ENCODE data around the gene GLMP. TPM values are rescaled to one million over a fixed set of nuclear protein-coding genes. Genes with fewer than 3 reads are reported as not detected.

The GLMP gene
- total RNA-seq, 1 donor from 2014 or later = 43.6 TPM

GRCh38 chr1:156248323-156248683 lies 47.2 kb downstream of the GLMP start:
- H3K9ac ChIP-seq (ENCODE audit: low read length) = no peak overlapping the region
- H3K36me3 ChIP-seq (ENCODE audit: insufficient read depth, low read length) = peaks cover 30% of the 10 kb centered on the region
- H3K27ac ChIP-seq (ENCODE audit: low read depth, low read length) = no peak overlapping the region
- H4K20me1 ChIP-seq (ENCODE audit: insufficient read depth, low read length) = peaks cover 20% of the 10 kb centered on the region
- FAIRE-seq (no peak), DNase-seq (ENCODE audit: low read depth) (no peak)
- TF ChIP-seq CTCF (IDR thresholded peaks at IDR 0.05; ENCODE audit: insufficient read depth, low read depth, low read length) (no peak), EZH2 (IDR thresholded peaks at IDR 0.05; ENCODE audit: insufficient read depth, low read length) (no peak)
- Mint-ChIP-seq H3K9me3 (ENCODE audit: unreplicated experiment) (no peaks in the 10 kb centered on the region), H3K4me3 (ENCODE audit: unreplicated experiment) (no peak overlapping the region), H3K27me3 (ENCODE audit: low read depth, unreplicated experiment) (peaks cover 5% of the 10 kb centered on the region), H3K36me3 (ENCODE audit: low read depth, unreplicated experiment) (peaks cover 2% of the 10 kb centered on the region), H3K27ac (ENCODE audit: unreplicated experiment) (no peak overlapping the region), H3K4me1 (ENCODE audit: low read depth, unreplicated experiment) (peaks cover 3% of the 10 kb centered on the region)
- no peaks in the 10 kb centered on the region for H3K9me3 ChIP-seq (ENCODE audit: insufficient read depth, low read depth, low read length)
- H3K27me3 ChIP-seq (ENCODE audit: insufficient read depth, low read length) = peaks cover 2% of the 10 kb centered on the region
- H3K4me1 ChIP-seq (ENCODE audit: insufficient read depth, low read length) = peaks cover 12% of the 10 kb centered on the region
- H3K4me3 ChIP-seq (ENCODE audit: insufficient read depth, low read depth, low read length) = no peak overlapping the region
- no peak overlapping the region for H3K4me2 ChIP-seq (ENCODE audit: low read length)
- no peaks in the 10 kb centered on the region for H3K79me2 ChIP-seq (ENCODE audit: insufficient read depth, low read length)
- H2AFZ ChIP-seq (ENCODE audit: low read depth, low read length) = no peak overlapping the region

GRCh38 chr1:156247460-156248322 lies 47.8 kb downstream of the GLMP start, which contains the start of gene PAQR6:
Gene PAQR6 (minus strand): TSS chr1:156248056. CDS start chr1:156246731, 1,325 bp downstream.
- TF ChIP-seq CTCF (IDR thresholded peaks at IDR 0.05; ENCODE audit: insufficient read depth, low read depth, low read length) (no peak), EZH2 (IDR thresholded peaks at IDR 0.05; ENCODE audit: insufficient read depth, low read length) (no peak)
- Histone ChIP-seq H3K79me2 (ENCODE audit: insufficient read depth, low read length) (no peaks in the 10 kb centered on the region), H4K20me1 (ENCODE audit: insufficient read depth, low read length) (peaks cover 19% of the 10 kb centered on the region), H3K4me3 (ENCODE audit: insufficient read depth, low read depth, low read length) (no peak within 1 kb of the TSS), H3K27ac (ENCODE audit: low read depth, low read length) (no peak within 1 kb of the TSS), H3K9me3 (ENCODE audit: insufficient read depth, low read depth, low read length) (no peaks in the 10 kb centered on the region), H3K27me3 (ENCODE audit: insufficient read depth, low read length) (peaks cover 2% of the 10 kb centered on the region), H3K36me3 (ENCODE audit: insufficient read depth, low read length) (peaks cover 24% of the 10 kb centered on the region), H3K4me1 (ENCODE audit: insufficient read depth, low read length) (peaks cover 12% of the 10 kb centered on the region), H2AFZ (ENCODE audit: low read depth, low read length) (no peak within 1 kb of the TSS), H3K4me2 (ENCODE audit: low read length) (no peak within 1 kb of the TSS), H3K9ac (ENCODE audit: low read length) (no peak within 1 kb of the TSS)
- Mint-ChIP-seq H3K36me3 (ENCODE audit: low read depth, unreplicated experiment) (peaks cover 2% of the 10 kb centered on the region), H3K4me3 (ENCODE audit: unreplicated experiment) (no peak within 1 kb of the TSS), H3K27ac (ENCODE audit: unreplicated experiment) (no peak within 1 kb of the TSS), H3K27me3 (ENCODE audit: low read depth, unreplicated experiment) (peaks cover 5% of the 10 kb centered on the region), H3K4me1 (ENCODE audit: low read depth, unreplicated experiment) (peaks cover 3% of the 10 kb centered on the region), H3K9me3 (ENCODE audit: unreplicated experiment) (no peaks in the 10 kb centered on the region)
- DNase-seq (ENCODE audit: low read depth) (no peak), FAIRE-seq (no peak)

Data from astrocyte (in vitro differentiated cells and primary cell).